ENCODE data around the gene GPD1L. TPM values are rescaled to one million over a fixed set of nuclear protein-coding genes. Genes with fewer than 3 reads are reported as not detected.

The GPD1L gene
- total RNA-seq, 2 experiments from 2014 or later: 12.2 to 14.4 TPM

DNA sequence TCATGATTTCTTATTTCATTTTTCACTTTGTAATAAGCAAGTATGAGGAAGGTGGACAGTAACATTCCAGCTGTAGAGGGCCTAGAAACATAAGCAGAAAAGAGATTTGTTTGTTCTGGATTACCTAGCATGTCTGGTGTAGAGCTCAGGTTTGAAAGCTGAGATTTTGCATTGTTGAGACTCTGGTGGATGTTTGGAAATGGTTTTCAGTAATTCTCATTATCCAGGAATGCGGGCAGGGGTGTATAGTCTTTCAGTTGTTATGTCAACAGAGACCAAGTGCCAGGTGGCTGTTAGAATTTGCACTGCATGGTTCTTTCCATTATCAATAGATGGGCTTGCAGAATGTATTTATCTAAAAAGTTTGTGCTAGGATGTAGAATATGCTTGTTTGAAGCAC, 10.9 kb downstream of the GPD1L start:
- Mint-ChIP-seq H3K36me3 (peaks cover 19% of the 10 kb centered on the region), H3K4me1 (peaks cover 57% of the 10 kb centered on the region), H3K27me3 (peaks cover 7% of the 10 kb centered on the region), H3K4me3 (no peak overlapping the region), H3K27ac (no peak overlapping the region), H3K9me3 (peaks cover 7% of the 10 kb centered on the region)
- DNase-seq: no peak

DNA sequence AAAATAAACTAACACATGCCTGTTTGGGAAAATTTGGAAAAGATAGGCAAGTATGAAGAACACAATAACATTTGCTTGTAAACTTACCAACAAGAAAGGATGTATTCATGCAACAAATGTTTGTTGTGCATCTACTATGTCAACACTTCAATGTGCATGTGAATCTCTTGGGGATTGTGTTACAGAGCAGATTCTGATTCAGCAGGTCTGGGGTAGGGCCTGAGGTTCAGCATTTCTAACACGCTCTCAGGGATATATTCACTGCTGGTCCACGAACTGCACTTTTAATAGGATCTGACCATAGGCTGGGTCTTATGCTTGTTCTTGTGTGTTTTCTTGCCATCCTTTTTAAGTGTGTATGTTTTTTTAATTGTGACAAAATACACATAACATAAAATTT, 11.8 kb downstream of the GPD1L start:
- H3K27me3 Mint-ChIP-seq: peaks cover 7% of the 10 kb centered on the region
- no peak overlapping the region for H3K27ac Mint-ChIP-seq
- H3K9me3 Mint-ChIP-seq: peaks cover 7% of the 10 kb centered on the region
- no peak overlapping the region for H3K4me3 Mint-ChIP-seq
- DNase-seq: no peak
- peaks cover 19% of the 10 kb centered on the region for H3K36me3 Mint-ChIP-seq
- peaks cover 49% of the 10 kb centered on the region for H3K4me1 Mint-ChIP-seq

DNA sequence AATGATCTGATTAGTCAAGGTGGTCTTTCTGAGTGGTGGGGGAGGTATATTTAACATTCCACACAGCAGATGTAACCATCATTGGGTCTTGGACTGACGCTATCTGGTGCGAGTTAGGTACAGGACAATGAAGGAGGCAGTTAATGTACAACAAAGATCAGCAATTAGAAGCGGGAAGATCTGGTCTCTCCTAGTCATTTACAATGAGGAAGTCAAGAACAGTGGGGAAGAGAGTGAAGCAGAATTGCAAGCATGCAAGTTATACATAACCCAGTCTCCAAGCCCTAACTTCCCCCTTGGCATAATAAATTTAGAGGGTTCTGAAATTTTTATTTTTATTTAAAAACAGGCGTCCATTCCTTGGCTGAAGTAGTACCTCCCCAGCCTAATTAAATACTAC, 14.1 kb downstream of the GPD1L start:
- no peak overlapping the region for H3K27ac Mint-ChIP-seq
- peaks cover 29% of the 10 kb centered on the region for H3K4me1 Mint-ChIP-seq
- H3K27me3 Mint-ChIP-seq: peaks cover 7% of the 10 kb centered on the region
- no peaks in the 10 kb centered on the region for H3K9me3 Mint-ChIP-seq
- no peak overlapping the region for H3K4me3 Mint-ChIP-seq
- no peak for DNase-seq
- peaks cover 6% of the 10 kb centered on the region for H3K36me3 Mint-ChIP-seq

DNA sequence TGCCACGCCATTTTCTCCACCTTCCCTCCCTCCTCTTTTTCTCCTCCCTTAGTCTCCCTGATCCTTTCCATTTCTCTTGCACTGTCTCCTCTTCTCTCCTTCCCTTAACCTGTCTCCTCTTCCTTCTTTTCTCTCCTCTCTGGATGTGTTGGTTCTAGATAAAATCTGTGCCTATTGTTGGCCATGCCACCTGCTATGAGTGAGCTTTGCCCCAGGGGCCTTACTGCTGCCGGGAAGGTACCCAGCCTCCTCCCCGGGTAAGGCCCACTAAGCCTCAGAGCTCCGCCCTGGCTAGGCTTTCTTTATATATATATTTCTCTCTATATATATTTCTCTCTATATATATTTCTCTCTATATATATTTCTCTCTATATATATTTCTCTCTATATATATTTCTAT, 14.7 kb downstream of the GPD1L start:
- H3K36me3 Mint-ChIP-seq: peaks cover 6% of the 10 kb centered on the region

DNA sequence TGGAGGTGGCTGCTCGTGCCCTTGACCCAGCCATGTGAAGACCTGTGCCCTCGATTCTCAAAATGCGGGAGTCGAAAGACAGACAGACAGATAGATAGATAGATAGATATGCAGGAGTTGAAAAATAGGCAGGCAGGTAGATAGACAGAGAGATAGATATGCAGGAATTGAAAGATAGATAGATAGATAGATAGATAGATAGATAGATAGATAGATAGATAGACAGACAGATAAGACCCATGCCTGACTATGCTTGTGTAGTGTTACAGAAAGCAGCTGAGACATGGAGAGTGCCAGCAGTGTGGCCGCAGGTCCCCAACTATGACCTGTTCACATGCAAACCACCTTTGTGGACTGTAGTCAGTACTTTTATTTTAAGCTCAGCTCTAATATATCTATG, 17.2 kb downstream of the GPD1L start:
- DNase-seq: no peak

More for the DNA sequence above, 14.7 kb downstream of the GPD1L start:
- no peak overlapping the region for H3K27ac Mint-ChIP-seq
- no peak overlapping the region for H3K4me3 Mint-ChIP-seq
- DNase-seq: no peak
- H3K9me3 Mint-ChIP-seq: no peaks in the 10 kb centered on the region
- peaks cover 28% of the 10 kb centered on the region for H3K4me1 Mint-ChIP-seq
- H3K27me3 Mint-ChIP-seq: peaks cover 7% of the 10 kb centered on the region

DNA sequence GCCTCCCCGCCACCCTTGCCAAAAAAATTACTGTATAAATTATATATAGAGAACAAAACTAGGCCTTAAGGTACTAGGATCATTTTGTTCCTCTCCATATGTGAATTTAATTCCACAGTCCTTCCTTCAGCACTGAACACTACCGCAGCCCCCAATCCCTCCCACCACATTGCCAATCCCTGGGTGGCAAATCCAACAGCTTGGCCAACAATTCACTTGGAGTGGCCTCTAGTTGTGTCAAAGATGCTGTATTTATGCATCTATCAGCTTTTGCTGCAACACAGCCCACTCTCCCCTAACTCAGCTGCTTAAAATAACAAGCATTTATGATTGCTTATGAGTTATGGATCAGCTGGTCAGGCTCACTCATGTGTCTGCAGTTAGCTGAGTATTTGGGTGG, 18.6 kb downstream of the GPD1L start:
- peaks cover 15% of the 10 kb centered on the region for H3K4me1 Mint-ChIP-seq
- H3K4me3 Mint-ChIP-seq: no peak overlapping the region
- H3K36me3 Mint-ChIP-seq: peaks cover 13% of the 10 kb centered on the region
- H3K27ac Mint-ChIP-seq: no peak overlapping the region
- no peaks in the 10 kb centered on the region for H3K9me3 Mint-ChIP-seq
- no peak for DNase-seq
- H3K27me3 Mint-ChIP-seq: peaks cover 3% of the 10 kb centered on the region

More for the DNA sequence above, 17.2 kb downstream of the GPD1L start:
- Mint-ChIP-seq H3K36me3 (peaks cover 7% of the 10 kb centered on the region), H3K9me3 (no peaks in the 10 kb centered on the region), H3K27ac (no peak overlapping the region), H3K27me3 (peaks cover 7% of the 10 kb centered on the region), H3K4me3 (no peak overlapping the region), H3K4me1 (peaks cover 27% of the 10 kb centered on the region)

DNA sequence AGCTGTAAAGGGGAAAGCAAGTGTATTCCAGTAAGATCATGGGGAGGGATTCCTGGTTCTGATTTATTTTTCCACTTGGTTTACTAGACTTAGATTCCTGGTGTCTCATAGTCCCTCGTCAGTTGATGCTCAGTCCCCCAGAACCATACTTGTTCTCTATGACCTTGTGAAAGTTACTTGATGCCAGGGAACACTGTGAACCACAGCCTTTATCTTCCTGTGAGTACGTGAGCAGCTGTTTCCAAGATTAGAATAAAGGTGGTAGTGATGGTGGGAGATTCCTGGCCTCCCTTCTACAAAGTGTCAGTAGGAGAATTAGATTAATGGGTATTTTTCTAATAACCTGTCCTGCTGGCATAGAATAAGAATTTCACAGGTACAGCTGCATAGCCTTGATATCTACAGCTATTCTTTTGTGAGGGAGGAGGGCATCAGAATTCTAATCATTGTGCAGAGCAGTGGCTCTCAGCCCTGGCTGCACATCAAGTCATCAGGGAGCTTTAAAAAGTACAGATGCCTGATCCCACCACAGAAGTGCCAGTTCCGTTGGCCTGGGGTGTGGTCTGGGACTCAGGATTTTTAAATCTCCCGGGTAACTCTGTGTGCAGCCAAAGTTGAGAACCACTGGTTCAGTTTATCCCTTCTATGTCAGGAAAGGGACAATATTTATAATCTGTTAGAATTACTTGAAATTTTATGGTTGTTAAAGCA, 20.0 kb downstream of the GPD1L start:
- Mint-ChIP-seq H3K4me3 (no peak overlapping the region), H3K27ac (no peak overlapping the region), H3K36me3 (peaks cover 24% of the 10 kb centered on the region), H3K27me3 (no peaks in the 10 kb centered on the region), H3K4me1 (peaks cover 13% of the 10 kb centered on the region), H3K9me3 (no peaks in the 10 kb centered on the region)
- no peak for DNase-seq

DNA sequence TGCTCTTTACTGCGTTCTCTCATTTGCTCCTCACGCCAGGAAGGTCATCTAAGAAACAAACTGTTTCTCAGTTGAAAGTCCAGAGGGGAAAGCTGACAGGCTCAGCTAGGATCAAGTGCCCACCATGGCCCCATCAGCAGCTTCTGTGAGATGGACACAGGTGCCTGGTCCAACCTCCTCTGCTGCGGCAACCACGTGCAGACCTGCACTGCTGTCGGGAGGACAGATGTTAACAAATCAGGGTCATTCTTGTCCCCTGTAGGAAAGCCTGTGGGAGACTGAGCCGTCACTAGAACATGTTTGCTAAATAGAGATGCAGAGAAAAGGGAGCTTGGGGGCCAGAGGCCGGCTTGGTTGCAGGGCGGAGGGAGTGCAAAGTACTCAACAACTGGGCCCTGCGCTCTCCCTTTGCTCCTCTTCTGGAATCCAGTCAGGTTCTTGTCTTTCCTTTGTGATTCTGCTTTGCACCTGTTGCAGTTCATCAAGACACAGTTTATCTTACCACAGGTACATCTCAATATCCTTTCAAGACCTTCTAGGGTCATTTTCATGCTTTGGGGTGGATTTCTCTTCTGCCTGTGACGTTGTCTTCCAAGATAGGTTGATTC, 20.9 kb downstream of the GPD1L start:
- Mint-ChIP-seq H3K27ac (no peak overlapping the region), H3K36me3 (peaks cover 28% of the 10 kb centered on the region), H3K9me3 (no peaks in the 10 kb centered on the region), H3K4me1 (peaks cover 13% of the 10 kb centered on the region), H3K4me3 (no peak overlapping the region), H3K27me3 (no peaks in the 10 kb centered on the region)
- no peak for DNase-seq

DNA sequence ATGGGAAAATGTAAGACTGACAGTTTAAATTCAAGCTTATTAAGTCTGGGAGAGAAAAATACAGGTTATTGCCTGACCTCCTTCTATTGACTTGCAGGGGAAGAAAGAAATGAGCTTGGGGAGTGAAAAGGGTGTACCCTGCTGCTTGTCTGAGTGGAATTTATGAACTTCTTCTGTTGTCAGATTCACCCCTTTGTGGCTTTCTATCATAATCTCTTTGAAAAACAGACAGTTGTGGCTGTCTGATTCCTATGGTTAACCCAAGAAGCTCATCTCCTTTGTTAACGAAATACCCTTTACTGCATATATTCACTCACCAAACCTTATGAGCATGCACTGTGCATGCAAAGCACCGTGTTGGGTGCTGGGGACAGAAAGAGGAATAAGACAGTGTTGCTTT, 22.5 kb downstream of the GPD1L start:
- peaks cover 30% of the 10 kb centered on the region for H3K36me3 Mint-ChIP-seq
- H3K27ac Mint-ChIP-seq: no peak overlapping the region
- H3K27me3 Mint-ChIP-seq: no peaks in the 10 kb centered on the region
- DNase-seq: no peak
- H3K9me3 Mint-ChIP-seq: no peaks in the 10 kb centered on the region
- no peak overlapping the region for H3K4me3 Mint-ChIP-seq
- H3K4me1 Mint-ChIP-seq: peaks cover 13% of the 10 kb centered on the region

DNA sequence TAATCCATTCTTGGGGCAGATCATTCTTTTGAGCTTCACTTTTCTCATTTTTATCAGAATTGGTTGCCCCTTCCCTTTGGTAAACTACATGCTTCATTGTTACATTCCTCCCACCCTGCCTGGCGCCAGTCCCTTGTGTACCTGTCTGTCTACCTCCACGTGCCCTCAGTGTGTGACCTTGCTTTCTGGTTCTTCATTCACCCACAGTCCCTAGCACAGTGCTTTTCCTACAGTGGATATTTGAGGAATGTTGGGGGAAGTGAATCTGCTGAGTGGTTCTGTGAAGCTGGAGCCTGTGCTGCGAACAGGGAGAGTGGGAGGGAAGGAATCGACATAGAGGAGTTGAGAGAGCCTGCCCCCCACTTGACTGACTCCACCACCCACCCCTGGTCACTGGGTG, 23.4 kb downstream of the GPD1L start:
- peaks cover 33% of the 10 kb centered on the region for H3K36me3 Mint-ChIP-seq
- DNase-seq: no peak
- H3K4me3 Mint-ChIP-seq: no peak overlapping the region
- peaks cover 13% of the 10 kb centered on the region for H3K4me1 Mint-ChIP-seq
- H3K27me3 Mint-ChIP-seq: no peaks in the 10 kb centered on the region
- H3K9me3 Mint-ChIP-seq: no peaks in the 10 kb centered on the region
- no peak overlapping the region for H3K27ac Mint-ChIP-seq

DNA sequence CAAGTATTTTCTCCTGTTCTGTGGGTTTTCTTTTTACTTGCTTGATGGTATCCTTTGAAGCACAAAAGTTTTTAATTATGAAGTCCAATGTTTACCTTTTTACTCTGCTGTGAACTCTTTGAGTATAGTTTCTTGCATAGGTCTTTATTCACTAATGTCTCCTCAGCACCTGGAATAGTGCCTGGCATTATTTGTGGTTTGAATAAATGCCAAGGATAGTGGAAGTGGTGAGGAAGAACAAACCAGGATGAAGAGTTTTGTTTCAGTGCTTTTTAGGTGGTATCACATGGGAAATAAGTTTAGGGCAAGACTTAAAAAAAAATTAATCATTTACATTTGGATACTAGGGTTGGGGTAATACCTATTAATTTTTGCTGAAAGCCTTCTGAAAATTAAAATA, 25.7 kb downstream of the GPD1L start:
- Mint-ChIP-seq H3K4me1 (peaks cover 7% of the 10 kb centered on the region), H3K27me3 (no peaks in the 10 kb centered on the region), H3K9me3 (no peaks in the 10 kb centered on the region), H3K4me3 (no peak overlapping the region), H3K36me3 (peaks cover 40% of the 10 kb centered on the region), H3K27ac (no peak overlapping the region)
- no peak for DNase-seq

DNA sequence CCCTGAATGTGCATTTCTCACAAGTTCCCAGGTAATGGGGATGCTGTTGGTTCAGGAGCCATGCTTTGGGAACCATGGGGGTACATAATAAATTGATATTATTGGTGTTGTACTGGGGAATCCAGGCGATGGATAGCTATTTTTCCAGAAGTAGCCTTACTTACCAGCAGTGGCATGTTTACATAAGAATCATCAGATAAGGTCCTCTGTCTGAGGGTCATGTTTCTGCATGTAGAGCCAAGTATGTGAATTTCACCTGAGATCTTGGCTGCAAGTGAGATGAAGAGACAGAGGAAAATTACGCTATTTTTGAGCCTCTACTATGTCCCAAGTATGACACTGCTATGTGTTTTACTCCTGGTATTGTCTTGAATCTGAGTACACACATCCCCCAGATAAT, 26.3 kb downstream of the GPD1L start:
- peaks cover 8% of the 10 kb centered on the region for H3K4me1 Mint-ChIP-seq
- no peaks in the 10 kb centered on the region for H3K9me3 Mint-ChIP-seq
- no peaks in the 10 kb centered on the region for H3K27me3 Mint-ChIP-seq
- no peak overlapping the region for H3K4me3 Mint-ChIP-seq
- peaks cover 39% of the 10 kb centered on the region for H3K36me3 Mint-ChIP-seq
- no peak for DNase-seq
- H3K27ac Mint-ChIP-seq: no peak overlapping the region

DNA sequence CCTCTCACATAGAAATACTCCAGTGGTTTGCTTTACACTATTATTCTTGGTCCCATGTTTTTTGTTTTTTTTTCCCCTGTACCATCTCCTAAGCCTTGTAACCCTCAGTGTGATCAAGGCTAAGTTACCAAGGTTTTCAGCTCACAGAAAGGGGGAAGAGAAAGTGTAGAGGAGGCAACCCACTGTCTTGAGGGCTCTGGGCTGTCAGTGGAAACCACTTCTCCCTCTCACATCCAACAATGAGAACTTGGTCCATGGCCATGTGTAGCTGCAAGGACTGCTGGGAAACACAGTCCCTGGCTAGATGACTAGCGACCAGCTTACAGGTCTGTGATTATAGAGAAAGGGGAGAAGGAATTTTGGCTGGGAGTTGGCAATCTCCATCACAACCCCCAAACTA, 30.3 kb downstream of the GPD1L start:
- no peak overlapping the region for H3K4me3 Mint-ChIP-seq
- no peaks in the 10 kb centered on the region for H3K27me3 Mint-ChIP-seq
- peaks cover 25% of the 10 kb centered on the region for H3K36me3 Mint-ChIP-seq
- no peak for DNase-seq
- peaks cover 19% of the 10 kb centered on the region for H3K4me1 Mint-ChIP-seq
- H3K9me3 Mint-ChIP-seq: no peaks in the 10 kb centered on the region
- no peak overlapping the region for H3K27ac Mint-ChIP-seq

DNA sequence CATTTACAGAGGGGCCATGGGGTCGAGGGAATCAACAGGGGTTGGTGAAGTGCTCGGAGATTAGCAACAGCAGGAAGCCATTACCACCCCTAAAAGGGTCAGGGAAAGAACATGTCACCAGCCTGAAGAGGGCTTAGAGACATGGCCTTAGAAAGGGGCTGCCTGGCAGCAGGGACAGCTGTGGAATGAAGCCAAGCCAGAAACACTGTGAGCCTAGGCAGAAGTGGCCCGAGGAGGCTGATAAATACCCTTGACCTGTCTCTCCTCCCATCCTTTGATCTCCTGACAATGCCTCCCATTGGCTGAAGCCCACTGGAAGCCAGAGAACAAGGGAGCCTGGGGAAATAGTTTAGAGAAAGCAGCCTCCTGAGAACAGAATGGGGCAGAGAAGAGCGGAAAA, 31.4 kb downstream of the GPD1L start:
- peaks cover 24% of the 10 kb centered on the region for H3K36me3 Mint-ChIP-seq
- H3K4me1 Mint-ChIP-seq: peaks cover 19% of the 10 kb centered on the region
- H3K27ac Mint-ChIP-seq: no peak overlapping the region
- H3K9me3 Mint-ChIP-seq: no peaks in the 10 kb centered on the region
- no peak for DNase-seq
- no peaks in the 10 kb centered on the region for H3K27me3 Mint-ChIP-seq
- no peak overlapping the region for H3K4me3 Mint-ChIP-seq

DNA sequence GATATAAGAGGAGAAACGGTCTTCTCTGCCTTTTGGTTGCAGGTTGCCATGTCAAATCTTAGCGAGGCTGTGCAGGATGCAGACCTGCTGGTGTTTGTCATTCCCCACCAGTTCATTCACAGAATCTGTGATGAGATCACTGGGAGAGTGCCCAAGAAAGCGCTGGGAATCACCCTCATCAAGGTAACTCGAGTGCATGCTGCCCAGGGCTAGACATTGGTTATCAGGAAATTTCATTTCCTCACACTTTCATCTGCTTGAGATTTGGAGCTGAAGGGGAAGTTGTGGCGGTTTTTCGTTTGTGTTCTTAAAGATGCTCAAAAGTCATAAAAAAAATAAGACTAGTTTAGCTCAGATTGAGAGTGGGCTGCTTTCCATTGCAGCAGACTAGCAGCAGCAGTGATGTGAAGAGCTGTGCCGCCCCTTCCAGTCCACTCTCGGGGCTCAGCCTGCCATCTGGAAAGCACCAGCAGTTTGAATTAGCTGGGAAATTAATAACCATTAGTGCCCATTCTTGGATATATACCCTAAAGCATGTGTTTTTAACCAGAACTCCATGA, 32.2 kb downstream of the GPD1L start:
- H3K27me3 Mint-ChIP-seq: no peaks in the 10 kb centered on the region
- peaks cover 24% of the 10 kb centered on the region for H3K36me3 Mint-ChIP-seq
- H3K9me3 Mint-ChIP-seq: no peaks in the 10 kb centered on the region
- H3K4me1 Mint-ChIP-seq: peaks cover 19% of the 10 kb centered on the region
- no peak for DNase-seq
- no peak overlapping the region for H3K27ac Mint-ChIP-seq
- H3K4me3 Mint-ChIP-seq: peak overlapping the region; percentile 8

DNA sequence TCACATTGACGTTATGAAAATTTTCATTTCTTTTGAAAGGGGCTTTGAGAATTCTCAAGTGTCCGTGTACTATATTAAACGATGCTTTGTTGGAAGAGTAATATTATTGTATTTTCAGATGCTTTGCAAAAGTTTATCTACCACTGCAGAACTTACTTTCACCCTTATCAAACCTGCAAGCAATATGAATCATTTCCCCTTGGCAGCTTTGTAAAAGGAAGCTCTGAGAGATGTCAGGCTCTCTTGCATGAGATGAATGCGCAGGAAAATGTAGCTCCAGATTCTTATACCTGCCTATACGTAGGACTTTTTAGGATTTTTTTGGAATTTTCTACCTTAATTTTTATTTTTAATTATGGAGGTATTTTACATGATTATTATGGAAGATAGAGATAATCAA, 34.5 kb downstream of the GPD1L start:
- peaks cover 19% of the 10 kb centered on the region for H3K4me1 Mint-ChIP-seq
- H3K27ac Mint-ChIP-seq: no peak overlapping the region
- H3K9me3 Mint-ChIP-seq: no peaks in the 10 kb centered on the region
- no peaks in the 10 kb centered on the region for H3K27me3 Mint-ChIP-seq
- no peak overlapping the region for H3K4me3 Mint-ChIP-seq
- peaks cover 16% of the 10 kb centered on the region for H3K36me3 Mint-ChIP-seq
- DNase-seq: no peak
